B cell (primary cell): ENCODE results near the gene PSME3IP1. TPM values are rescaled to one million over a fixed set of nuclear protein-coding genes. Genes with fewer than 3 reads are reported as not detected.

Experiments
- ATAC-seq: fragments of 200-7000 bp; cut with Tn5 transposase; one replicate; pipeline ENCODE4 v1.10.0; 2021; ENCODE audit warnings: low read depth, mild to moderate bottlenecking, moderate number of reproducible peaks, moderate library complexity
- CTCF ChIA-PET: fragments of 350-600 bp; sonication (Branson Sonifier 250); formaldehyde crosslinking; loops from one replicate; lab custom pipeline; 2021; ENCODE audit warnings: antibody characterized with exemption, inconsistent platforms; lab: Charles Lee
- POLR2A ChIA-PET: fragments of 350-600 bp; sonication (Branson Sonifier 250); formaldehyde crosslinking; loops from one replicate; lab custom pipeline; 2021; ENCODE audit warnings: antibody characterized with exemption; lab: Charles Lee
- DNase-seq: peaks from one replicate; pipeline ENCODE4 v3.0.0; 2013
- H2AFZ ChIP-seq: 2 replicates; pipeline ENCODE4 v1.6.1; 2012; ENCODE audit warnings: mild to moderate bottlenecking, low read depth, low read length; ENCODE audit not compliant: insufficient read depth, poor library complexity, severe bottlenecking
- H3K27ac ChIP-seq, 2 donors: 1 replicate in 1 of 2; 2 replicates in 1 of 2; pipeline ENCODE4 v1.5.1; 2012 to 2013; ENCODE audit warnings: low read length in 2 of 2, mild to moderate bottlenecking in 2 of 2, moderate library complexity in 1 of 2
- H3K27me3 ChIP-seq, 4 experiments: fragments of 200-600 bp in 1 of 4; sonication (generic) in 1 of 4; replicated peaks in 1 of 4; 1 replicate in 2 of 4; 2 replicates in 2 of 4; pipeline versions ENCODE4 v1.6.1 to v1.7.0; 2013 to 2016; ENCODE audit warnings: low read length in 3 of 4, mild to moderate bottlenecking in 2 of 4, mixed read lengths in 1 of 4, moderate library complexity in 1 of 4; ENCODE audit not compliant: insufficient read depth in 4 of 4, control insufficient read depth in 3 of 4; ENCODE audit errors: control extremely low read depth in 1 of 4
- H3K36me3 ChIP-seq, 2 experiments: replicated peaks in 1 of 2; 1 replicate in 1 of 2; 2 replicates in 1 of 2; pipeline versions ENCODE4 v1.6.1 to v1.7.1; 2013; ENCODE audit warnings: low read length in 1 of 2; ENCODE audit not compliant: insufficient read depth in 2 of 2, control insufficient read depth in 1 of 2; ENCODE audit errors: control extremely low read depth in 1 of 2, extremely low read depth in 1 of 2
- H3K4me1 ChIP-seq, 2 donors: fragments of 200-600 bp in 1 of 2; sonication (generic) in 1 of 2; 1 replicate in 1 of 2; 2 replicates in 1 of 2; pipeline versions ENCODE4 v1.5.1 to v1.6.1; 2013 to 2017; ENCODE audit warnings: low read length in 2 of 2; ENCODE audit not compliant: control insufficient read depth in 2 of 2, insufficient read depth in 2 of 2
- H3K4me2 ChIP-seq: replicated peaks from 2 replicates; pipeline ENCODE3; 2012; ENCODE audit warnings: mild to moderate bottlenecking, low read depth, low read length; ENCODE audit not compliant: poor library complexity, severe bottlenecking
- H3K4me3 ChIP-seq, 5 experiments: fragments of 200-600 bp in 1 of 5; sonication (generic) in 1 of 5; 1 replicate in 3 of 5; 2 replicates in 2 of 5; pipeline versions ENCODE4 v1.5.1 to v1.7.0; 2011 to 2016; ENCODE audit warnings: low read length in 4 of 5, mild to moderate bottlenecking in 4 of 5, low read depth in 2 of 5, control low read depth in 1 of 5, moderate library complexity in 1 of 5; ENCODE audit not compliant: insufficient read depth in 1 of 5; ENCODE audit errors: control extremely low read depth in 1 of 5, extremely low read depth in 1 of 5
- H3K79me2 ChIP-seq: fragments of 200-600 bp; sonication (generic); one replicate; pipeline ENCODE4 v1.6.0; 2016; ENCODE audit warnings: low read length; ENCODE audit not compliant: control insufficient read depth, insufficient read depth
- H3K9ac ChIP-seq: fragments of 200-600 bp; sonication (generic); 2 replicates; pipeline ENCODE4 v1.6.1; 2017; ENCODE audit warnings: mild to moderate bottlenecking, low read length, moderate library complexity
- H3K9me3 ChIP-seq, 3 donors: one replicate each; pipeline versions ENCODE4 v1.6.1 to v1.7.1; 2013; ENCODE audit warnings: low read length in 2 of 3; ENCODE audit not compliant: control insufficient read depth in 2 of 3, insufficient read depth in 1 of 3; ENCODE audit errors: control extremely low read depth in 1 of 3
- H4K20me1 ChIP-seq: 2 replicates; pipeline ENCODE4 v1.6.0; 2012; ENCODE audit warnings: mild to moderate bottlenecking, low read length; ENCODE audit not compliant: insufficient read depth, control insufficient read depth, poor library complexity, severe bottlenecking
- H3K27ac Mint-ChIP-seq: one replicate; pipeline ENCODE4 v1.8.0; 2021; ENCODE audit warnings: mixed read lengths
- H3K27me3 Mint-ChIP-seq: one replicate; pipeline ENCODE4 v1.8.0; 2021; ENCODE audit warnings: mixed read lengths
- H3K4me1 Mint-ChIP-seq: one replicate; pipeline ENCODE4 v1.8.0; 2021; ENCODE audit warnings: mixed read lengths
- H3K4me3 Mint-ChIP-seq: one replicate; pipeline ENCODE4 v1.8.0; 2021; ENCODE audit warnings: mixed read lengths
- H3K9me3 Mint-ChIP-seq: one replicate; pipeline ENCODE4 v1.8.0; 2022; ENCODE audit warnings: mixed read lengths; ENCODE audit not compliant: insufficient read depth
- EZH2 ChIP-seq: IDR thresholded peaks from 2 replicates; pipeline ENCODE4 v1.6.1; 2012; ENCODE audit warnings: borderline replicate concordance, low read depth, mild to moderate bottlenecking, moderate library complexity, low read length; ENCODE audit not compliant: insufficient read depth, poor library complexity, severe bottlenecking
- WGBS: methylation state at CpG from one replicate; pipeline ENCODE4 v1.1.5; 2013; ENCODE audit warnings: missing lambda C conversion rate; ENCODE audit not compliant: insufficient coverage; 5-methylcytosine and 5-hydroxymethylcytosine counted together
- intact Hi-C: fragments of 100-400 bp; cut with micrococcal nuclease; formaldehyde crosslinking; loops from one replicate; pipeline ENCODE4 v1.10.0; 2022
- polyA plus RNA-seq: library from polyadenylated mRNA; depleted of rRNA; stranded (reverse); fragments of >200 nt; gene quantifications from 2 replicates; pipeline ENCODE4 v1.2.3, GENCODE V29; 2012
- total RNA-seq, 2 donors: library from RNA; stranded (reverse); fragments of 120-200 nt in 1 of 2; gene quantifications; 1 replicate in 1 of 2; 2 replicates in 1 of 2; pipeline versions ENCODE4 v1.2.3 to v1.2.4, GENCODE V29; 2013 to 2022
- TF ChIP-seq, protein P1 (sequence below): fragments of 200-600 bp; IDR thresholded peaks from one replicate; pipeline ENCODE4 v1.8.0; 2022; ENCODE audit warnings: antibody characterized with exemption, mild to moderate bottlenecking

Gene PSME3IP1
- total and polyA plus RNA-seq, 2 donors (not counting 1 experiment from before 2014, with no cell fraction given) = 125 to 166 TPM

DNA sequence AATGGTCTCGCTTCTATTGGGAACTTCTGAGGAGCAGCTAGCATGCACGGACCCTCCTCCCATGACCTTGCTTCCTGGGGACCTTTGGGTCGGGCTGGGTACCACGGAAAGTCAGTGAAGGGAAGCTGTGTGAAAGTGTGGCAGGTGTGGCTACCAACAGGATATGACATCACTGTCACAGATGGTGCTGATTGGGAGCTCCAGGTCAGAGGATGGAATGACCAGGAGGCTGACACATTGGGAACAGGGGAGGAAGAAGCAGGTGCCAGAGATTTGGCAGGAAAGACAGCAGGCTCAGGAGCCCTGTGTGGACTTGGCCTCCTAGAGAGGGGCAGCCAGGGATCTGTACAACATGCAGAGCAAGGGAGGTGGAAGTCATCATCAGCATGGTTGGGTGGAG is 59.4 kb downstream of the PSME3IP1 start:
- Histone ChIP-seq H4K20me1 (no peaks in the 10 kb centered on the region), H2AFZ (no peak overlapping the region), H3K9ac (no peak overlapping the region), H3K79me2 (no peaks in the 10 kb centered on the region), H3K4me1 (peaks cover 4 to 20% of the 10 kb centered on the region in 2 donors), H3K4me2 (no peak overlapping the region), H3K27ac (no peak overlapping the region), H3K9me3 (peaks cover 0 to 4% (median 0%) of the 10 kb centered on the region in 3 donors), H3K36me3 (no peaks in the 10 kb centered on the region), H3K4me3 (no peak overlapping the region), H3K27me3 (no peaks in the 10 kb centered on the region)
- Mint-ChIP-seq H3K9me3 (no peaks in the 10 kb centered on the region), H3K27me3 (no peaks in the 10 kb centered on the region), H3K27ac (no peak overlapping the region), H3K4me3 (no peak overlapping the region), H3K4me1 (peaks cover 17% of the 10 kb centered on the region)
- ChIA-PET CTCF (no interaction called here), POLR2A (no interaction called here)
- DNase-seq (no peak), ATAC-seq (no peak)
- TF ChIP-seq, protein P1, sequence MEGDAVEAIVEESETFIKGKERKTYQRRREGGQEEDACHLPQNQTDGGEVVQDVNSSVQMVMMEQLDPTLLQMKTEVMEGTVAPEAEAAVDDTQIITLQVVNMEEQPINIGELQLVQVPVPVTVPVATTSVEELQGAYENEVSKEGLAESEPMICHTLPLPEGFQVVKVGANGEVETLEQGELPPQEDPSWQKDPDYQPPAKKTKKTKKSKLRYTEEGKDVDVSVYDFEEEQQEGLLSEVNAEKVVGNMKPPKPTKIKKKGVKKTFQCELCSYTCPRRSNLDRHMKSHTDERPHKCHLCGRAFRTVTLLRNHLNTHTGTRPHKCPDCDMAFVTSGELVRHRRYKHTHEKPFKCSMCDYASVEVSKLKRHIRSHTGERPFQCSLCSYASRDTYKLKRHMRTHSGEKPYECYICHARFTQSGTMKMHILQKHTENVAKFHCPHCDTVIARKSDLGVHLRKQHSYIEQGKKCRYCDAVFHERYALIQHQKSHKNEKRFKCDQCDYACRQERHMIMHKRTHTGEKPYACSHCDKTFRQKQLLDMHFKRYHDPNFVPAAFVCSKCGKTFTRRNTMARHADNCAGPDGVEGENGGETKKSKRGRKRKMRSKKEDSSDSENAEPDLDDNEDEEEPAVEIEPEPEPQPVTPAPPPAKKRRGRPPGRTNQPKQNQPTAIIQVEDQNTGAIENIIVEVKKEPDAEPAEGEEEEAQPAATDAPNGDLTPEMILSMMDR = no peak
- TF ChIP-seq EZH2 = no peak
- intact Hi-C loops = no loop called here
- 67% methylated on average over 4 of the region's 4 CpGs for WGBS

DNA sequence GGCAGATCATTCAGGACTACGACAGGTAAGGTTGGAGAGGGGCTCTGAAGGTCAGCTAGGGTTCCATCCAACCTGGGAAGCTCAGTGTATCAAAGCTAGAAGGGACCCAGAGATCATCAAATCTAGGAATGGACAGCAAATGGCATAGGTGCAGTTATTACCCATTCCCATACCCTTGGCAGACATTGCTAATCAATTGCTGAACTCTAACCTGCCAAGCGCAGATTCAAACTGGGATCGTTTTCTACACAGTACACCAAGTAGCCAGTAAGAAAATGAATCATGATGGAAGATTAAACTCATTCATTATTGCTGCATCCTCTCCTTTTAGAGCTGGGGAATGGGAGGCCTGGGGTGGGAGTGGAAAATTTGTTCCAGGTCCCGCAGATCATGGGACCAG is 59.9 kb downstream of the PSME3IP1 start:
- TF ChIP-seq EZH2 = no peak
- TF ChIP-seq, protein P1 = no peak
- Histone ChIP-seq H3K9ac (no peak overlapping the region), H3K4me1 (peaks cover 4 to 20% of the 10 kb centered on the region in 2 donors), H3K36me3 (no peaks in the 10 kb centered on the region), H3K79me2 (no peaks in the 10 kb centered on the region), H3K27me3 (no peaks in the 10 kb centered on the region), H3K9me3 (peaks cover 0 to 4% (median 0%) of the 10 kb centered on the region in 3 donors), H3K4me2 (no peak overlapping the region), H3K27ac (no peak overlapping the region), H3K4me3 (no peak overlapping the region), H4K20me1 (no peaks in the 10 kb centered on the region), H2AFZ (no peak overlapping the region)
- ChIA-PET CTCF (no interaction called here), POLR2A (no interaction called here)
- intact Hi-C loops = no loop called here
- Mint-ChIP-seq H3K27me3 (no peaks in the 10 kb centered on the region), H3K9me3 (no peaks in the 10 kb centered on the region), H3K4me1 (peaks cover 17% of the 10 kb centered on the region), H3K4me3 (no peak overlapping the region), H3K27ac (no peak overlapping the region)
- no peak for DNase-seq
- no peak for ATAC-seq
- 93% methylated on average over 2 of the region's 4 CpGs for WGBS
